Stimulated activated naive CD8-positive, alpha-beta T cell treated with anti-CD3 and anti-CD28 coated beads, Interleukin-15, Interleukin-2, amounts not matched to agents 100 ng/mL and 50 ng/mL, for 24 hours (primary cell): ENCODE measurements around the gene PINK1.

Experiments
- H3K27ac Mint-ChIP-seq: one replicate; pipeline ENCODE4 v1.8.0; 2021; ENCODE audit warnings: mild to moderate bottlenecking, mixed read lengths
- H3K27me3 Mint-ChIP-seq: one replicate; pipeline ENCODE4 v1.8.0; 2021; ENCODE audit warnings: mixed read lengths
- H3K36me3 Mint-ChIP-seq: one replicate; pipeline ENCODE4 v1.8.0; 2021; ENCODE audit warnings: low read depth, mixed read lengths
- H3K4me1 Mint-ChIP-seq: one replicate; pipeline ENCODE4 v1.8.0; 2021; ENCODE audit warnings: low read depth, mixed read lengths
- H3K4me3 Mint-ChIP-seq: one replicate; pipeline ENCODE4 v1.8.0; 2021; ENCODE audit warnings: mild to moderate bottlenecking, mixed read lengths
- H3K9me3 Mint-ChIP-seq: one replicate; pipeline ENCODE4 v1.8.0; 2021; ENCODE audit warnings: mixed read lengths

PINK1 gene

GRCh38 chr1:20691872-20692271, 58.6 kb downstream of the PINK1 start:
- Mint-ChIP-seq H3K4me3 (no peak overlapping the region), H3K27ac (no peak overlapping the region), H3K36me3 (no peaks in the 10 kb centered on the region), H3K9me3 (no peaks in the 10 kb centered on the region), H3K27me3 (no peaks in the 10 kb centered on the region), H3K4me1 (peaks cover 6% of the 10 kb centered on the region)

GRCh38 chr1:20693623-20694022, 60.4 kb downstream of the PINK1 start:
- H3K9me3 Mint-ChIP-seq, result no peaks in the 10 kb centered on the region

GRCh38 chr1:20695515-20695914, 62.3 kb downstream of the PINK1 start:
- Mint-ChIP-seq H3K4me1 (peaks cover 6% of the 10 kb centered on the region), H3K36me3 (no peaks in the 10 kb centered on the region), H3K27me3 (no peaks in the 10 kb centered on the region), H3K9me3 (no peaks in the 10 kb centered on the region), H3K4me3 (no peak overlapping the region), H3K27ac (no peak overlapping the region)

More at GRCh38 chr1:20693623-20694022, 60.4 kb downstream of the PINK1 start:
- peaks cover 6% of the 10 kb centered on the region for H3K4me1 Mint-ChIP-seq
- no peak overlapping the region for H3K27ac Mint-ChIP-seq
- no peaks in the 10 kb centered on the region for H3K27me3 Mint-ChIP-seq
- no peak overlapping the region for H3K4me3 Mint-ChIP-seq
- H3K36me3 Mint-ChIP-seq, result no peaks in the 10 kb centered on the region

- H3K27ac Mint-ChIP-seq, result no peak overlapping the region
- H3K36me3 Mint-ChIP-seq, result no peaks in the 10 kb centered on the region
- no peaks in the 10 kb centered on the region for H3K9me3 Mint-ChIP-seq
- H3K4me3 Mint-ChIP-seq, result peak overlapping the region; percentile 79
- H3K27me3 Mint-ChIP-seq, result no peaks in the 10 kb centered on the region
- peaks cover 6% of the 10 kb centered on the region for H3K4me1 Mint-ChIP-seq
Observed at GRCh38 chr1:20696397-20697333, 63.4 kb downstream of the PINK1 start.

GRCh38 chr1:20697563-20697962, 64.3 kb downstream of the PINK1 start:
- Mint-ChIP-seq H3K4me1 (peaks cover 6% of the 10 kb centered on the region), H3K9me3 (no peaks in the 10 kb centered on the region), H3K4me3 (no peak overlapping the region), H3K27me3 (no peaks in the 10 kb centered on the region), H3K27ac (no peak overlapping the region), H3K36me3 (no peaks in the 10 kb centered on the region)

GRCh38 chr1:20698195-20698910, 65.1 kb downstream of the PINK1 start:
- Mint-ChIP-seq H3K9me3 (no peaks in the 10 kb centered on the region), H3K27me3 (peaks cover 4% of the 10 kb centered on the region), H3K27ac (no peak overlapping the region), H3K4me3 (no peak overlapping the region), H3K4me1 (peaks cover 6% of the 10 kb centered on the region), H3K36me3 (no peaks in the 10 kb centered on the region)

- H3K36me3 Mint-ChIP-seq, result no peaks in the 10 kb centered on the region
- H3K9me3 Mint-ChIP-seq, result no peaks in the 10 kb centered on the region
- H3K4me3 Mint-ChIP-seq, result no peak overlapping the region
- peaks cover 6% of the 10 kb centered on the region for H3K4me1 Mint-ChIP-seq
- peaks cover 6% of the 10 kb centered on the region for H3K27me3 Mint-ChIP-seq
- H3K27ac Mint-ChIP-seq, result no peak overlapping the region
Observed at GRCh38 chr1:20699558-20699957, 66.3 kb downstream of the PINK1 start.

- Mint-ChIP-seq H3K27ac (no peak overlapping the region), H3K36me3 (no peaks in the 10 kb centered on the region), H3K4me3 (no peak overlapping the region), H3K4me1 (peaks cover 6% of the 10 kb centered on the region), H3K9me3 (no peaks in the 10 kb centered on the region), H3K27me3 (peaks cover 6% of the 10 kb centered on the region)
Observed at GRCh38 chr1:20700636-20701215, 67.5 kb downstream of the PINK1 start.
